H9 (cell line): Measurements from ENCODE around the gene PHF21A. TPM values are rescaled to one million over a fixed set of nuclear protein-coding genes. Genes with fewer than 3 reads are reported as not detected.
A peak's percentile ranks its signal among the peaks of the same experiment; 100 is the strongest.

Source experiments
- DNase-seq: peaks from one replicate; pipeline ENCODE4 v3.0.0-alpha.2; 2017
- H2AFZ ChIP-seq: one replicate; pipeline ENCODE4 v1.6.1; 2013; ENCODE audit warnings: mild to moderate bottlenecking, low read length, control low read depth, moderate library complexity
- H2AK5ac ChIP-seq: 2 replicates; pipeline ENCODE4 v1.6.1; 2013; ENCODE audit warnings: low read length, control low read depth, mixed read lengths; ENCODE audit not compliant: insufficient read length
- H2BK120ac ChIP-seq: one replicate; pipeline ENCODE4 v1.6.1; 2013; ENCODE audit warnings: low read depth, mild to moderate bottlenecking, low read length, control low read depth, inconsistent platforms; ENCODE audit not compliant: poor library complexity, severe bottlenecking
- H2BK12ac ChIP-seq: 2 replicates; pipeline ENCODE4 v1.6.1; 2013; ENCODE audit warnings: low read length, control low read depth, mixed read lengths, low read depth; ENCODE audit not compliant: insufficient read length
- H2BK15ac ChIP-seq: 2 replicates; pipeline ENCODE4 v1.6.1; 2013; ENCODE audit warnings: low read depth, low read length, control low read depth
- H2BK20ac ChIP-seq: one replicate; pipeline ENCODE4 v1.6.1; 2013; ENCODE audit warnings: low read depth, mild to moderate bottlenecking, low read length, control low read depth, inconsistent platforms; ENCODE audit not compliant: poor library complexity, severe bottlenecking
- H2BK5ac ChIP-seq: 2 replicates; pipeline ENCODE4 v1.6.1; 2013; ENCODE audit warnings: low read length, control low read depth, mixed read lengths; ENCODE audit not compliant: insufficient read length
- H3K14ac ChIP-seq: 2 replicates; pipeline ENCODE4 v1.6.1; 2013; ENCODE audit warnings: low read length, control low read depth; ENCODE audit not compliant: insufficient read depth
- H3K18ac ChIP-seq: 2 replicates; pipeline ENCODE4 v1.6.1; 2013; ENCODE audit warnings: low read depth, mild to moderate bottlenecking, mixed read lengths, low read length, control low read depth; ENCODE audit not compliant: insufficient read length
- H3K23ac ChIP-seq: 2 replicates; pipeline ENCODE4 v1.6.1; 2013; ENCODE audit warnings: low read length, control low read depth, mixed read lengths, low read depth; ENCODE audit not compliant: insufficient read length
- H3K23me2 ChIP-seq: 2 replicates; pipeline ENCODE4 v1.6.1; 2013; ENCODE audit warnings: low read depth, mild to moderate bottlenecking, mixed read lengths, low read length, control low read depth; ENCODE audit not compliant: insufficient read length, poor library complexity, severe bottlenecking
- H3K27ac ChIP-seq: 2 replicates; pipeline ENCODE4 v1.5.1; 2013; ENCODE audit warnings: low read length, control low read depth, mixed read lengths, low read depth; ENCODE audit not compliant: insufficient read length
- H3K27me3 ChIP-seq: 2 replicates; pipeline ENCODE4 v1.6.1; 2013; ENCODE audit warnings: low read length, control low read depth, inconsistent platforms; ENCODE audit not compliant: insufficient read depth
- H3K4ac ChIP-seq: 2 replicates; pipeline ENCODE4 v1.6.1; 2013; ENCODE audit warnings: low read depth, mild to moderate bottlenecking, control low read depth, inconsistent platforms, low read length, moderate library complexity
- H3K4me1 ChIP-seq: 2 replicates; pipeline ENCODE4 v1.6.1; 2013; ENCODE audit warnings: low read length, control low read depth, inconsistent platforms; ENCODE audit not compliant: insufficient read depth
- H3K4me2 ChIP-seq: 2 replicates; pipeline ENCODE4 v1.6.1; 2013; ENCODE audit warnings: low read length, control low read depth, mixed read lengths; ENCODE audit not compliant: insufficient read length, insufficient read depth
- H3K56ac ChIP-seq: 2 replicates; pipeline ENCODE4 v1.6.1; 2013; ENCODE audit warnings: low read depth, mild to moderate bottlenecking, mixed read lengths, low read length, control low read depth; ENCODE audit not compliant: insufficient read length
- H3K79me1 ChIP-seq: 2 replicates; pipeline ENCODE4 v1.6.1; 2013; ENCODE audit warnings: low read depth, mild to moderate bottlenecking, moderate library complexity, low read length, control low read depth, inconsistent platforms; ENCODE audit not compliant: insufficient read depth, poor library complexity, severe bottlenecking
- H3K79me2 ChIP-seq: 2 replicates; pipeline ENCODE4 v1.6.1; 2013; ENCODE audit warnings: low read length, control low read depth, inconsistent platforms; ENCODE audit not compliant: insufficient read depth
- H3K9ac ChIP-seq: 2 replicates; pipeline ENCODE4 v1.6.1; 2013; ENCODE audit warnings: low read length, control low read depth, mixed read lengths; ENCODE audit not compliant: insufficient read length; ENCODE audit errors: extremely low read depth
- H3K9me3 ChIP-seq: one replicate; pipeline ENCODE4 v1.6.1; 2013; ENCODE audit warnings: low read depth, low read length, inconsistent platforms; ENCODE audit not compliant: control insufficient read depth
- H3T11ph ChIP-seq: one replicate; pipeline ENCODE4 v1.6.1; 2013; ENCODE audit warnings: mild to moderate bottlenecking, low read length, control low read depth, inconsistent platforms
- H4K20me1 ChIP-seq: one replicate; pipeline ENCODE4 v1.6.1; 2013; ENCODE audit not compliant: control insufficient read depth, insufficient read length, insufficient read depth
- H4K5ac ChIP-seq: 2 replicates; pipeline ENCODE4 v1.6.1; 2013; ENCODE audit warnings: low read depth, mild to moderate bottlenecking, mixed read lengths, low read length, control low read depth; ENCODE audit not compliant: insufficient read length
- H4K8ac ChIP-seq: replicated peaks from 2 replicates; pipeline ENCODE4 v1.6.1; 2013; ENCODE audit warnings: low read length, control low read depth, mixed read lengths, low read depth; ENCODE audit not compliant: insufficient read length
- H4K91ac ChIP-seq: 2 replicates; pipeline ENCODE4 v1.6.1; 2013; ENCODE audit warnings: low read depth, mild to moderate bottlenecking, moderate library complexity, mixed read lengths, low read length, control low read depth; ENCODE audit not compliant: insufficient read length
- H3K27ac Mint-ChIP-seq, 3 experiments: 2 replicates in 2 of 3; 3 replicates in 1 of 3; pipeline ENCODE4 v1.8.0; 2020 to 2021; ENCODE audit warnings: mixed read lengths in 3 of 3, mild to moderate bottlenecking in 1 of 3, moderate library complexity in 1 of 3
- H3K27me3 Mint-ChIP-seq: 2 replicates; pipeline ENCODE4 v1.8.0; 2021; ENCODE audit warnings: low read depth, mild to moderate bottlenecking, moderate library complexity, mixed read lengths
- H3K36me3 Mint-ChIP-seq, 3 experiments: 2 replicates in 2 of 3; 3 replicates in 1 of 3; pipeline ENCODE4 v1.8.0; 2020 to 2021; ENCODE audit warnings: low read depth in 3 of 3, mixed read lengths in 3 of 3; ENCODE audit not compliant: insufficient read depth in 1 of 3
- H3K4me1 Mint-ChIP-seq, 2 experiments: 2 replicates each; pipeline ENCODE4 v1.8.0; 2020; ENCODE audit warnings: mixed read lengths in 2 of 2
- H3K4me3 Mint-ChIP-seq, 2 experiments: 2 replicates in 1 of 2; 3 replicates in 1 of 2; pipeline ENCODE4 v1.8.0; 2020 to 2021; ENCODE audit warnings: mild to moderate bottlenecking in 2 of 2, mixed read lengths in 2 of 2, moderate library complexity in 1 of 2
- H3K9me3 Mint-ChIP-seq, 2 experiments: 2 replicates in 1 of 2; 3 replicates in 1 of 2; pipeline ENCODE4 v1.8.0; 2020; ENCODE audit warnings: mild to moderate bottlenecking in 2 of 2, mixed read lengths in 2 of 2, moderate library complexity in 1 of 2
- WGBS: extraction: QIAGEN DNeasy Blood & Tissue Kit; methylation state at CpG from one replicate; pipeline ENCODE4 v1.1.7; 2013; ENCODE audit warnings: missing lambda C conversion rate, low lambda C conversion rate, mixed read lengths; ENCODE audit not compliant: insufficient read length; ENCODE audit errors: extremely low coverage; 5-methylcytosine and 5-hydroxymethylcytosine counted together
- total RNA-seq: library from RNA; stranded (reverse); gene quantifications from 2 replicates; pipeline ENCODE4 v1.2.1, GENCODE V29; 2021
- TF ChIP-seq, protein P1 (sequence below): fragments of 200-600 bp; sonication (generic); conservative IDR thresholded peaks from 3 replicates; pipeline ENCODE4 v1.8.0; 2021; ENCODE audit warnings: antibody characterized with exemption, mild to moderate bottlenecking

Gene PHF21A
- total RNA-seq, 1 experiment from 2014 or later = 33.8 TPM

- Histone ChIP-seq H4K20me1 (no peaks in the 10 kb centered on the region), H3K4me1 (0 out of 2 replicates have a peak, but pooled peaks cover 2% of the 10 kb centered on the region), H4K8ac (no peak overlapping the region), H4K91ac (no peak overlapping the region), H2AFZ (no peak overlapping the region), H2BK20ac (no peak overlapping the region), H3K18ac (no peak overlapping the region), H3K79me1 (no peaks in the 10 kb centered on the region), H2BK12ac (no peak overlapping the region), H3K23ac (no peak overlapping the region), H3K56ac (no peak overlapping the region), H3K4ac (no peak overlapping the region), H2BK5ac (no peak overlapping the region), H3T11ph (no peak overlapping the region), H2AK5ac (no peak overlapping the region), H3K27ac (no peak overlapping the region), H4K5ac (no peak overlapping the region), H3K9me3 (no peaks in the 10 kb centered on the region), H3K79me2 (no peaks in the 10 kb centered on the region), H3K14ac (no peak overlapping the region), H3K9ac (no peak overlapping the region), H3K27me3 (no peaks in the 10 kb centered on the region), H2BK120ac (no peak overlapping the region), H2BK15ac (no peak overlapping the region), H3K23me2 (no peaks in the 10 kb centered on the region), H3K4me2 (no peak overlapping the region)
- H3K27me3 Mint-ChIP-seq = no peaks in the 10 kb centered on the region
- WGBS = no CpG with 5 or more reads among the region's 15 CpGs
- TF ChIP-seq, protein P1, sequence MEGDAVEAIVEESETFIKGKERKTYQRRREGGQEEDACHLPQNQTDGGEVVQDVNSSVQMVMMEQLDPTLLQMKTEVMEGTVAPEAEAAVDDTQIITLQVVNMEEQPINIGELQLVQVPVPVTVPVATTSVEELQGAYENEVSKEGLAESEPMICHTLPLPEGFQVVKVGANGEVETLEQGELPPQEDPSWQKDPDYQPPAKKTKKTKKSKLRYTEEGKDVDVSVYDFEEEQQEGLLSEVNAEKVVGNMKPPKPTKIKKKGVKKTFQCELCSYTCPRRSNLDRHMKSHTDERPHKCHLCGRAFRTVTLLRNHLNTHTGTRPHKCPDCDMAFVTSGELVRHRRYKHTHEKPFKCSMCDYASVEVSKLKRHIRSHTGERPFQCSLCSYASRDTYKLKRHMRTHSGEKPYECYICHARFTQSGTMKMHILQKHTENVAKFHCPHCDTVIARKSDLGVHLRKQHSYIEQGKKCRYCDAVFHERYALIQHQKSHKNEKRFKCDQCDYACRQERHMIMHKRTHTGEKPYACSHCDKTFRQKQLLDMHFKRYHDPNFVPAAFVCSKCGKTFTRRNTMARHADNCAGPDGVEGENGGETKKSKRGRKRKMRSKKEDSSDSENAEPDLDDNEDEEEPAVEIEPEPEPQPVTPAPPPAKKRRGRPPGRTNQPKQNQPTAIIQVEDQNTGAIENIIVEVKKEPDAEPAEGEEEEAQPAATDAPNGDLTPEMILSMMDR = no peak
- H3K9me3 Mint-ChIP-seq = no peaks in the 10 kb centered on the region
- peak overlapping the region in 1 of 3 experiments; percentile 53; a peak in 1 of 7 replicates for H3K27ac Mint-ChIP-seq
- peaks cover 11 to 21% of the 10 kb centered on the region in 2 experiments for H3K4me1 Mint-ChIP-seq
- no peak overlapping the region for H3K4me3 Mint-ChIP-seq
- peaks cover 1 to 50% (median 49%) of the 10 kb centered on the region in 3 experiments for H3K36me3 Mint-ChIP-seq
- DNase-seq = peak; percentile 31
These were observed 188.0 kb downstream of the PHF21A start for GRCh38 chr11:45933131-45933831.
